Body of pancreas (tissue), 4 donors: ENCODE measurements around the gene NCK1. TPM values are rescaled to one million over a fixed set of nuclear protein-coding genes. Genes with fewer than 3 reads are reported as not detected.

Source experiments
- ATAC-seq: fragments of 150-250 bp; one replicate; pipeline ENCODE4 v1.9.1; 2016
- DNase-seq, 4 donors: peaks; one replicate each; pipeline ENCODE4 v3.0.0-alpha.2; 2019
- H3K27ac ChIP-seq, 4 donors: fragments of 200-600 bp; sonication (generic); 1 replicate in 3 of 4; 2 replicates in 1 of 4; pipeline versions ENCODE4 v1.5.1 to v1.6.1; 2016 to 2019; ENCODE audit warnings: mild to moderate bottlenecking in 1 of 4, mixed read lengths in 1 of 4, moderate library complexity in 1 of 4
- H3K27me3 ChIP-seq, 2 donors: fragments of 200-600 bp; sonication (generic); one replicate each; pipeline ENCODE4 v1.6.0; 2016; ENCODE audit warnings: mild to moderate bottlenecking in 1 of 2
- H3K36me3 ChIP-seq, 2 donors: fragments of 200-600 bp; sonication (generic); replicated peaks in 1 of 2; 2 replicates each; pipeline ENCODE4 v1.5.1; 2016; ENCODE audit warnings: low read depth in 2 of 2; ENCODE audit not compliant: insufficient read depth in 1 of 2
- H3K4me1 ChIP-seq: fragments of 200-600 bp; sonication (generic); one replicate; pipeline ENCODE4 v1.6.0; 2016
- H3K4me3 ChIP-seq, 2 donors: fragments of 200-600 bp; sonication (generic); 1 replicate in 1 of 2; 2 replicates in 1 of 2; pipeline ENCODE4 v1.5.1; 2016 to 2019
- H3K9me3 ChIP-seq, 3 donors: fragments of 200-600 bp; sonication (generic); 1 replicate in 2 of 3; 2 replicates in 1 of 3; pipeline ENCODE4 v1.5.1; 2016
- POLR2A ChIP-seq, 3 donors: fragments of 450-650 bp; IDR thresholded peaks; one replicate each; pipeline ENCODE4 v1.6.1; 2016; ENCODE audit warnings: antibody characterized with exemption in 3 of 3, mild to moderate bottlenecking in 2 of 3
- WGBS, 2 donors: methylation state at CpG; one replicate each; pipeline ENCODE4 v1.1.5; 2017; 5-methylcytosine and 5-hydroxymethylcytosine counted together
- intact Hi-C: fragments of 100-400 bp; cut with DNase I; formaldehyde crosslinking; loops from one replicate; pipeline ENCODE4 v1.15.1; 2023
- total RNA-seq, 2 donors: library from RNA; depleted of rRNA; stranded (reverse); fragments of >200 nt; gene quantifications; one replicate each; pipeline ENCODE4 v1.1.0, GENCODE V29; 2016
- TF ChIP-seq, protein P1 (sequence below), 7 experiments: fragments of 450-650 bp in 4 of 7; fragments of 200-600 bp in 3 of 7; sonication (generic) in 3 of 7; IDR thresholded peaks; one replicate each; pipeline ENCODE4 v1.5.1; 2016 to 2019; ENCODE audit warnings: antibody characterized with exemption in 7 of 7

The NCK1 gene
- total RNA-seq, 2 donors from 2014 or later = 19.4 to 20.0 TPM

DNA sequence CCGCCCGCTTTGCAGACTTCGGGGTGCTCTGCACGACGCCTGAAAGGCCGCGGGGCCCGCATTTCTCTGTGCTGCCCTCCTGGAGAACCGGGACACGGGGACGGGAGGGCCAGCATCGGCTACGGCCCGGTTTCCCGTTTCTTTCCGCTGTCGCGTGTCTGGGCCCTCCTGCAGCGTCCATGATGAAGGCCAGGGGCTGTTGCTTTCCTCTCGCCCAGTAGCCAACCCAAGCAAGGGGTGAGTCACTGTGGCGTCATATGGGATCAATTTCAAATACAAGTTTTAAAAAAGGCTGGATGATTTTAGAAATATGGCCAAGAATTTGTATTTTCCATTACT lies 42.6 kb upstream of the NCK1 start:
- H3K27ac ChIP-seq = peak overlapping the region; percentile 64 to 88 (median 74)
- TF ChIP-seq, protein P1, sequence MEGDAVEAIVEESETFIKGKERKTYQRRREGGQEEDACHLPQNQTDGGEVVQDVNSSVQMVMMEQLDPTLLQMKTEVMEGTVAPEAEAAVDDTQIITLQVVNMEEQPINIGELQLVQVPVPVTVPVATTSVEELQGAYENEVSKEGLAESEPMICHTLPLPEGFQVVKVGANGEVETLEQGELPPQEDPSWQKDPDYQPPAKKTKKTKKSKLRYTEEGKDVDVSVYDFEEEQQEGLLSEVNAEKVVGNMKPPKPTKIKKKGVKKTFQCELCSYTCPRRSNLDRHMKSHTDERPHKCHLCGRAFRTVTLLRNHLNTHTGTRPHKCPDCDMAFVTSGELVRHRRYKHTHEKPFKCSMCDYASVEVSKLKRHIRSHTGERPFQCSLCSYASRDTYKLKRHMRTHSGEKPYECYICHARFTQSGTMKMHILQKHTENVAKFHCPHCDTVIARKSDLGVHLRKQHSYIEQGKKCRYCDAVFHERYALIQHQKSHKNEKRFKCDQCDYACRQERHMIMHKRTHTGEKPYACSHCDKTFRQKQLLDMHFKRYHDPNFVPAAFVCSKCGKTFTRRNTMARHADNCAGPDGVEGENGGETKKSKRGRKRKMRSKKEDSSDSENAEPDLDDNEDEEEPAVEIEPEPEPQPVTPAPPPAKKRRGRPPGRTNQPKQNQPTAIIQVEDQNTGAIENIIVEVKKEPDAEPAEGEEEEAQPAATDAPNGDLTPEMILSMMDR (IDR thresholded peaks at IDR 0.05) = no peak
- TF ChIP-seq POLR2A (IDR thresholded peaks at IDR 0.05) = peak in 2 of 3 donors; percentile 26 to 33
- H3K4me3 ChIP-seq = peak overlapping the region; percentile 14 to 37
- H3K4me1 ChIP-seq = peaks cover 15% of the 10 kb centered on the region
- no peaks in the 10 kb centered on the region for H3K27me3 ChIP-seq
- peaks cover 0 to 4% (median 0%) of the 10 kb centered on the region in 3 donors for H3K9me3 ChIP-seq
- ATAC-seq (peak; percentile 63), DNase-seq (peak; percentile 24 to 54 (median 41))
- WGBS, 2 donors = 0% methylated on average over 21 of the region's 21 CpGs; no CpG with 5 or more reads in 1 of the 2 donors
- H3K36me3 ChIP-seq = no peaks in the 10 kb centered on the region
- intact Hi-C loops = no loop called here

DNA sequence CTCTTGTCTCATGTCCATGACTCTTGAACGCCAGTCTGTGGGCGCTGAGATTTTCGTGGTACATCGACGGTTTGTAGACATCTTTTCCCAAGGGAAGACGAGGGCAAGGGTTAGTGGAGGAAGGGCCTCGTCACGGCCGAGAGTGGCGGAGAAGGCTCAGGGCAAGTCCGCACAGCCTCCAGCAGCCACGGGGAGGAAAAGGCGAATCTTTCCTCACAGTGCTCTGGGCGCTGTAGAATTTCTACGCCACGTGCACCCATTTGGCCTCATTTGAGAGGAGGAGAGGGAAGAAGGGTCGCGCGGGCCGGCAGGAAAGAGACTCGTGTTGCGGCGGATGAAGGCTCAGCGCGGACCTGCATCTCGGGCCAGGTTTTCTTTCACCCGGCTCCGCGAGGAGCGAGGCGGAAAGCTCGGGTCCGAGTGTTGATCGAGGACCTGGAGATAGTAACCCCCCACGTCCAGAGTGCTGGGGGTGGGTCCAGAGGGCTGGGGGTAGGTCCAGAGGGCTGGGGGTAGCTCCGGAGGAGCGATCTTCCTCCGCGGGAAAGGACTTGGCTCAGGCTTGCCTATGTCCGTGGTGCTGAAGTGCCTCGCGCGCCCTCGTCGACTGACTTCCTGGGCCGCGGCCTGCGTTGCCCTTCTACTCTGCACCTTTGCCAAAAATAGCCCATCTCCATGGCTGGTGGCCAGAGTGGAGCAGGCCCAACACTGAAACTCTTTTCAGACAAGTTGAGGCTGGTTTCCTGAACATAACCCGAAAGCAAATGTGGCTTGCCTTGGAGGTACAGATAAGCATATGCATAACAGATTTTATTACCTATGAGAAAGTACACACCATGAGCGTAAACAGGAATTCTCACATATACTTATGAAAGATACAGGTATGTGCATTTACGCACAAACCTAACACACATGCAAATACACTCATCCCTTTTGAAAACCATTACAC lies 42.0 kb upstream of the NCK1 start:
- 5 to 14% methylated on average over 18 to 51 of the region's 51 CpGs for WGBS, 2 donors
- intact Hi-C loops = no loop called here
- peak overlapping the region; percentile 33 to 78 (median 69) for H3K27ac ChIP-seq

DNA sequence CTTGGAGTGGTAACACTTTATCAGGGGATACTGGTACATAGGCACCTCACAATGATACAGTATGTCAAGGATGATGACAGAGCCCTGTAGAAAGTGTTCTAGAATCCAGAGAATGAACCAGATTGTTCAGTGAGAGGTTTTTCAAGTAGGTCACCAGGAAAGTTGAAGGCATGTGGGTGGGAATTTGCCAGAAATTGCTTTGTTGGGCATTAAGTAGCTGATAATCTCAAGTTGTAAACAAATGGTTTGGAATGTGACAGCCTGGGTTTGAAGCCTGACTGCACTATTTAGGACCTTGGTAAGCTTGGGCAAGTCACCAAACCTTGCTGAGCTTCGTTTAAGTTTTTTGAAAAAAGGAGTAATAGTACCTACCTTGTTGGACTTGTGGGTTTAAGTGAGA lies 30.5 kb upstream of the NCK1 start:
- ATAC-seq = no peak
- intact Hi-C loops = no loop called here
- 33 to 39% methylated on average over 1 of the region's 1 CpG for WGBS, 2 donors

More for the DNA sequence above, 42.0 kb upstream of the NCK1 start:
- H3K4me1 ChIP-seq = peaks cover 15% of the 10 kb centered on the region
- TF ChIP-seq, protein P1 (IDR thresholded peaks at IDR 0.05) = no peak
- TF ChIP-seq POLR2A (IDR thresholded peaks at IDR 0.05) = no peak
- H3K9me3 ChIP-seq = peaks cover 0 to 4% (median 0%) of the 10 kb centered on the region in 3 donors
- peak; percentile 59 for ATAC-seq
- no peaks in the 10 kb centered on the region for H3K36me3 ChIP-seq
- H3K4me3 ChIP-seq = peak overlapping the region; percentile 13 to 14
- H3K27me3 ChIP-seq = no peaks in the 10 kb centered on the region
- DNase-seq = peak; percentile 53 to 67 (median 59)

DNA sequence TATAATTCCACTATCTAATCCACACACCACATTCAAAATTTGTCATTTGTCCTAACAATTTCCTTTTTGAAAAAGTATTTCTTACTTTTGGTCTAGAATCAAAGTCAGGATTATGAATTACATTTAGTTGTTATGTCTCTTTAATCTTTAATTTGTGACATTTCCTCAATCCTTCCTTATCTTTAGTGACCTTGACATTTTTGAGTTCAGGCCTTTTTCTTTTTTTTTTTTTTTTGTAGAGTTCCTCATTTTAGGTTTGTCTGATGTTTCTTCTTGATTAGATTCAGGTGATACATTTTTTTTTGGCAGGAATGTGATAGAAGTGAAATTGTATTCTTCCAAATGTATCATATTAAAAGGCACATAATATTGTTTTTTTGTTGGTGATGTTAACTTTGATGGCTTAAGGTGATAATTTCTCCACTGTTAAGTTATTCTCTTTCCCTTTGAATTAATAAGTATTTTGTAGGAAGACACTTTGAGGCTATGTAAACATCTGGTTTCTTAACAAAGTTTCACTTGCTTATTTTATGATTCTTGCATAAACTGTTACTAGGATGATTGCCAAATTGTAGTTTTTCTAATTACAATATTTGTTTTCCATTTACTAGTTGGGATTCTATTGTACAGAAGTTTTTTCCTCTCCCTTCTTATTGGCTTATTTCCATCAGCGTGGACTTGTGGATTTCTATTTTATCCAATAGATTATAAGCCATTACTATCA lies 26.8 kb upstream of the NCK1 start:
- ATAC-seq = no peak
- TF ChIP-seq, protein P1 (IDR thresholded peaks at IDR 0.05) = no peak
- TF ChIP-seq POLR2A (IDR thresholded peaks at IDR 0.05) = no peak
- 54 to 59% methylated on average over 1 of the region's 1 CpG for WGBS, 2 donors
- H3K4me3 ChIP-seq = no peak overlapping the region
- no peak for DNase-seq
- intact Hi-C loops = no loop called here
- no peaks in the 10 kb centered on the region for H3K9me3 ChIP-seq
- peaks cover 18% of the 10 kb centered on the region for H3K4me1 ChIP-seq
- no peak overlapping the region for H3K27ac ChIP-seq
- no peaks in the 10 kb centered on the region for H3K27me3 ChIP-seq
- H3K36me3 ChIP-seq = no peaks in the 10 kb centered on the region

More for the DNA sequence above, 30.5 kb upstream of the NCK1 start:
- Histone ChIP-seq H3K4me3 (no peak overlapping the region), H3K27ac (no peak overlapping the region), H3K9me3 (no peaks in the 10 kb centered on the region), H3K27me3 (no peaks in the 10 kb centered on the region), H3K36me3 (no peaks in the 10 kb centered on the region), H3K4me1 (peaks cover 18% of the 10 kb centered on the region)
- TF ChIP-seq, protein P1 (IDR thresholded peaks at IDR 0.05) = no peak
- no peak for TF ChIP-seq POLR2A (IDR thresholded peaks at IDR 0.05)
- DNase-seq = no peak
